Measurements from ENCODE around the gene TGFBR3. TPM values are rescaled to one million over a fixed set of nuclear protein-coding genes. Genes with fewer than 3 reads are reported as not detected.

TGFBR3 gene
- total RNA-seq, 2 donors from 2014 or later = 2.5 to 4.3 TPM

DNA sequence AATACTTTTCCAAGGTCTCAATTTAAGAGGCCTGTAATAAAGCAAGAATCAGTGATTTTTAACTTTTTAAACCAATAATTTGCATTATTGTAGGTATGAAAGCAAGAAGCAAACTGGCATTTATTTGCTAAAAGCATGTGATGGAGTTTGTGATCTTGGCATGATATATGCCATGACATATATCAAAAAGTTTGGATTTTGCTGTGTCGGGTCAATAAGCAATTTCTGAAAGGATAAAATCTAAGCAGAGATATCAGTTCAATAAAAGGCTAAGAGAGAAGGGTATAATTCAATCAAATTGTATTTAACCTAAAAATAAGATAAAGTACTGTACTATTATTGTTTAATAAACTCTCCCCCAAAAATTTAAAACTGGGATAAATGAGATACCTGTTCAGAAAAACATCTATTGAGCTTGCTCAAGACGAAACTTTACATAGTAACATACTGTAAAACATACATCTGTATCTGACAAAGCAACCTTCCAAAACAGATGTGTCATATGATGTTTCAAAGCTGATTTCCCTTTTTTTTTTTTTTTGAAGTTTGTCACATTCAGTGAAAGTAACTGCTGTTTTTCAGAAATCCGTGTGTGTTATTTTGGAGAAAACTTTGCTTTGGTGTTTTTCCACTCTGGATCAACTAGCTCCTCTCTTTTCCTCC lies 74.5 kb downstream of the TGFBR3 start:
- H3K4me3 Mint-ChIP-seq = no peak overlapping the region
- no peaks in the 10 kb centered on the region for H3K27me3 Mint-ChIP-seq
- no peaks in the 10 kb centered on the region for H3K36me3 Mint-ChIP-seq (ENCODE audit: low read depth)
- peaks cover 28% of the 10 kb centered on the region for H3K4me1 Mint-ChIP-seq
- H3K27ac Mint-ChIP-seq = no peak overlapping the region
- H3K9me3 Mint-ChIP-seq = no peaks in the 10 kb centered on the region
- no peak for ATAC-seq (replicated peaks)

DNA sequence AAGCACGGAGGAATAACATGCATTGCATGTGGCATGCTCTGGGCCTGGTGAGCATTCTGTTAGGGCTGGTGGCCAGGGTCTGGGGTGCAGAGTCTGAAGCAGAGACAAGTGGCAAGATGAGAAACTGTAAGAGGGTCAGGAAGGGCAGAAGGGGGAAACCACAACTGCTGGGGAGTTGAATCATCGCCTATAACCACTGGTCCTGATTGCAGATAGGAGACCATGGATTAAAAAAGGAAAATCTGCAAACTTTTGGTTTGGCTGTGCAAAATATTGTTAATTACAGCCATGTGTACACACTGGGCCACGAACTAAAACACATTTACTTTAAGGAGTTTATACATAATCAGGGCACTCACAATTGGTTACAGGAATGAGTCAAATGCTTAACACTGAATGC lies 76.6 kb downstream of the TGFBR3 start:
- no peaks in the 10 kb centered on the region for H3K9me3 Mint-ChIP-seq
- H3K4me3 Mint-ChIP-seq = no peak overlapping the region
- ATAC-seq (replicated peaks) = no peak
- no peaks in the 10 kb centered on the region for H3K27me3 Mint-ChIP-seq
- H3K27ac Mint-ChIP-seq = no peak overlapping the region
- peaks cover 3% of the 10 kb centered on the region for H3K36me3 Mint-ChIP-seq (ENCODE audit: low read depth)
- peaks cover 31% of the 10 kb centered on the region for H3K4me1 Mint-ChIP-seq

DNA sequence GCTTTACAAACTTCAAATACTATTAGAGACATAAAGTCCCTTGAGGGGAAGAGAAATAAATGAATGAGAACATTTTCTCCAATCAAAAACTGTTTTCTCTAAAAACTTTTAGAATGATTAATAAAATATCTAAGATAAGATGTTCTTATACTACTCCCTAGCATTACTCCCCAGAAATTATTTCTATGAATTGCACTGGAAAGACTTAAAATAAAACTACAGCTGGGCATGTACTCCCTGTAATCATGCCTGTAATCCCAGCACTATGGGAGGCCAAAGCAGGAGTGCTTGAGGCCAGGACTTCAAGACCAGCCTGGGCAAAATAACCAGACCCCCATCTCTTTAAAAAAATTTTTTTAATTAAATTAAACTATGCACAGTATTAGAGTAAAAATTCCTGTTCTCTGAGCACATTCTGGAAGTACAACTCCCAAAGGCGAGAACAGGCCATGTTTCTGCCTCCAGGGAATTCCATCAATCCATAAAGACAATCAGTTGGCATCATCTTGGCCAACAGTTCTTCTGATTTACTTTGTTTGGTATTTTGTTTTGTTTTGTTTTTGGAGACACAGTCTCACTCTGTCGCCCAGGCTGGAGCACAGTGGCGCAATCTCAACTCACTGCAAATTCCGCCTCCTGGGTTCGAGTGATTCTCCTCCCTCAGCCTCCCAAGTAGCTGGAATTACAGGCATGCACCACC lies 77.9 kb downstream of the TGFBR3 start:
- no peak overlapping the region for H3K4me3 Mint-ChIP-seq
- H3K4me1 Mint-ChIP-seq = peaks cover 35% of the 10 kb centered on the region
- H3K36me3 Mint-ChIP-seq (ENCODE audit: low read depth) = peaks cover 5% of the 10 kb centered on the region
- H3K27me3 Mint-ChIP-seq = no peaks in the 10 kb centered on the region
- H3K27ac Mint-ChIP-seq = no peak overlapping the region
- no peak for ATAC-seq (replicated peaks)
- no peaks in the 10 kb centered on the region for H3K9me3 Mint-ChIP-seq

DNA sequence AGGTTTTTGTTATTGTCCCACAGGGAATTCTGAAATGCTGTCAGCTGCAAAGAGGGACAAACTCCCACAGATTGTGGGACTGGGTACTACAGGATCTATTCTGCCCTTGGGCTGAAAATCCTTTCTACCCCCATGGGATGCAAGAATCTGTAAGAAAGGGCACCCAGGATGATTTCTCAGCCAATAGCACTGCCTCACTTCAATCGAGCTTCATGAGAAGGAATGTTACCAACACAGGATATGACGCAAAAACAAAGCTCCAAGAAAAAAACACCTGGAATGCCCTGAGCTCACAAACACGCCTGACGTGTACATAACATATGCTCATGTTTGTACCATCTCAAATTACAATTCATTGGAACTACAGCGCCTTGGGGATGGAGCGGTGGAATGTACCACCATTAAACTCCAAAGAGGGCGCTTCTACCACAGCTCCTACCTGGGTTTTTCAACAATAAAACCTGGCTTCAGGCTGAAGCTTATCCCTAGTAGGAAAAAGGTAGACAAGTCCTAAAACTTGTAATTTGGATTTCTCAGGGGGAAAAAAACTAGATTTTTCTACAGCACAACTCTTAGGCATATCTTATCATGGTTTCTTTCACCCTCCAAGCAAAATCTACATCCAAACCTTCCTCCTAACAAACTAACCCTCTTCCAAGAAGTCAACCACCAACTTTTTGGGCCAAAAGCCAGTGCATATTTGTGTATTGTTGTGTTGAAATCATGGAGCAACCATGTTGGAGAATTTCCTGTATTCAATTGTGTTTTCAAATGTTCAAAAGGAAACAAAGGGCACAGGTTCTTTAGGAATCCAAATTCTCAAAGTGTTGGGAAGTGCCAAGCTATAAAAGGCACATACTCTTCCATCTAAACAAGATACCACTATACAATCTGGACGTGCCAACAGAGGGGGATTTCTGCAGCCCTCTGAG lies 78.9 kb downstream of the TGFBR3 start:
- no peaks in the 10 kb centered on the region for H3K27me3 Mint-ChIP-seq
- H3K4me1 Mint-ChIP-seq = peaks cover 37% of the 10 kb centered on the region
- ATAC-seq (replicated peaks) = no peak
- H3K27ac Mint-ChIP-seq = no peak overlapping the region
- H3K9me3 Mint-ChIP-seq = no peaks in the 10 kb centered on the region
- peaks cover 5% of the 10 kb centered on the region for H3K36me3 Mint-ChIP-seq (ENCODE audit: low read depth)
- H3K4me3 Mint-ChIP-seq = no peak overlapping the region

DNA sequence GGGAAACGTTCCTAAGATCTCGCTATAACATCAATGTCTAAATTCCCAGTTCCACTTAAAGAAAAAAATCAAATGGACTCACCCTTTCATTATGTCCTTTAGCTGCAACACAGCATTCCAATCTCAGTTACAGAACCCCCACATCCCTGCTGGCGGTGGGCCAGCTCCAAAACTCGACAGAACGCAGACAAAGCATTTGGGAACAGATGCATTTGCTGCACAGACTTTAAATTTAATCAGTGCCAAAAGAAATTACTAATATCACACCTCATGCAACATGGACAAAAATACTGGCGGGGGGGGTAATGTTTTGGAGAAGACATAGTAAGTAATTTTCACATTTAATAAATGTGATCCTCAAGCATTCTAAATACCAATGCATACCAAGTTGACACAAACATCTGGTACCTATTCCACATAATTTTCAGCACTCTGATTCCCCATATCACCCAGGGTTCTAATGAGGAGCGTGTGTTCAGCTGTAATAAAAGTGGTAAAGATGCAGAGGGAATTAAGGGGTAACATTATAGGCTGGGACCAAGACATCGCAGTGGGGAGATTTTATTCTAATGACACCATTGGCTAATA lies 79.7 kb downstream of the TGFBR3 start:
- Mint-ChIP-seq H3K4me3 (no peak overlapping the region), H3K27ac (peak overlapping the region; percentile 39), H3K36me3 (ENCODE audit: low read depth) (peaks cover 5% of the 10 kb centered on the region), H3K27me3 (no peaks in the 10 kb centered on the region), H3K4me1 (peaks cover 35% of the 10 kb centered on the region), H3K9me3 (no peaks in the 10 kb centered on the region)
- no peak for ATAC-seq (replicated peaks)

- H3K4me3 Mint-ChIP-seq = peak overlapping the region; percentile 77
- peaks cover 31% of the 10 kb centered on the region for H3K4me1 Mint-ChIP-seq
- peaks cover 5% of the 10 kb centered on the region for H3K36me3 Mint-ChIP-seq (ENCODE audit: low read depth)
- H3K27ac Mint-ChIP-seq = peak overlapping the region; percentile 97
- ATAC-seq (replicated peaks) = no peak
- no peaks in the 10 kb centered on the region for H3K9me3 Mint-ChIP-seq
- H3K27me3 Mint-ChIP-seq = no peaks in the 10 kb centered on the region
These were observed 80.6 kb downstream of the TGFBR3 start for GRCh38 chr1:91805311-91805801.

GRCh38 chr1:91804546-91805023 lies 81.4 kb downstream of the TGFBR3 start:
- Mint-ChIP-seq H3K36me3 (ENCODE audit: low read depth) (peaks cover 5% of the 10 kb centered on the region), H3K4me3 (peak overlapping the region; percentile 77), H3K27ac (peak overlapping the region; percentile 97), H3K9me3 (no peaks in the 10 kb centered on the region), H3K4me1 (peaks cover 30% of the 10 kb centered on the region), H3K27me3 (no peaks in the 10 kb centered on the region)
- peak; percentile 84 for ATAC-seq (replicated peaks)

DNA sequence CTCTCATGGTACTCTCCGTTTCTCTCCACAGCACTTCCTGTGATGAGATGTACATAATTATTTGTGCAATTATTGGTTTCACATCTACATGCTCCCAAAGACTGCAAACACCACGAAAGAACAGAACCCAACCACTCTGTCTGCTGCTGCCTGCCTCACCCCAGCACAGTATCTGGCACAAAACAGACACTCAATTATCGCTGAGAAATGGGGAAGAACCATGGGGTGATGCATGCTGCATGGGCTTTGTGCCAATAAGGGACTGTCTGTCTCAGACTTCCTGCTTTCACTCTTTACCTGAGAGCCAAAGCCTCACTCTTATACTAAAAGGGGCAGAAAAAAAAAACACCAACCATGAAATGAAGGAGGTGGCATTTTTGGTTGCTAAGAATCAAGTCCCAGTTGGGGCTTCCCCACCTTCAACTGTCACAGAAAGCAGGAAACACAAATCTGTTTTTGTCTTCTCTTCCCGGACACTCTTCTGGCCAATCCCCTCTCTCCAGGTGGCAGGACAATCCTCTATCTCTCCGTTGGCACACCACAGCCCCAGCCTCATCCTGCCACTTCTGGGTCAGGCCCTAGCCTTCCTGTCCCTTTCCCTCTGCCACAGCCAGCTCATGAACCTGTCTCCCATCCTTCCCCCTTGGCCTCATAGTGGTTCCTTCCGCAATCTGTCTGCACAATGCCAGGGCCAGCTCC lies 82.0 kb downstream of the TGFBR3 start:
- Mint-ChIP-seq H3K4me1 (peaks cover 24% of the 10 kb centered on the region), H3K9me3 (no peaks in the 10 kb centered on the region), H3K36me3 (ENCODE audit: low read depth) (peaks cover 5% of the 10 kb centered on the region), H3K4me3 (peak overlapping the region; percentile 77), H3K27me3 (no peaks in the 10 kb centered on the region), H3K27ac (peak overlapping the region; percentile 97)
- peak; percentile 81 for ATAC-seq (replicated peaks)

DNA sequence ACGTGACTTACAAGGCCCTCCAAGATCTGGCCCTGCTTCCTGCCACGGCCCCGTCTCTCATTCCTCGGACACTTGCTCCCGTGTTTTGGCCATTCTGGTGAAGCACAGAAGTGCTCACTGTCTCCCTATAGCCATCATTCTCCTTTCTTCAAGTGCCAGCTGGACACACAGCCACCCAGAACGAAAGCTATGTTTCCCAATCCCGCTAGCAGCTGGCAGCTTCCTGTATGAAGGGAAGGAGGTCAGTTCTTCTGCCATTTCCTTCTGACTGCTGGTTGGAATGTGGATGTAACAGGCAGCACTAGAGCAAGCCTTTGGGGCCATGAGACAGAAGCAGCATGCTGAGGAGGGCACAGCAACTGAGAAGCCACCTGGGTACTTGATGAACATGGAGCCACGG lies 82.8 kb downstream of the TGFBR3 start:
- peaks cover 23% of the 10 kb centered on the region for H3K4me1 Mint-ChIP-seq
- no peaks in the 10 kb centered on the region for H3K27me3 Mint-ChIP-seq
- peak overlapping the region; percentile 77 for H3K4me3 Mint-ChIP-seq
- peak overlapping the region; percentile 97 for H3K27ac Mint-ChIP-seq
- ATAC-seq (replicated peaks) = no peak
- peaks cover 5% of the 10 kb centered on the region for H3K36me3 Mint-ChIP-seq (ENCODE audit: low read depth)
- no peaks in the 10 kb centered on the region for H3K9me3 Mint-ChIP-seq

DNA sequence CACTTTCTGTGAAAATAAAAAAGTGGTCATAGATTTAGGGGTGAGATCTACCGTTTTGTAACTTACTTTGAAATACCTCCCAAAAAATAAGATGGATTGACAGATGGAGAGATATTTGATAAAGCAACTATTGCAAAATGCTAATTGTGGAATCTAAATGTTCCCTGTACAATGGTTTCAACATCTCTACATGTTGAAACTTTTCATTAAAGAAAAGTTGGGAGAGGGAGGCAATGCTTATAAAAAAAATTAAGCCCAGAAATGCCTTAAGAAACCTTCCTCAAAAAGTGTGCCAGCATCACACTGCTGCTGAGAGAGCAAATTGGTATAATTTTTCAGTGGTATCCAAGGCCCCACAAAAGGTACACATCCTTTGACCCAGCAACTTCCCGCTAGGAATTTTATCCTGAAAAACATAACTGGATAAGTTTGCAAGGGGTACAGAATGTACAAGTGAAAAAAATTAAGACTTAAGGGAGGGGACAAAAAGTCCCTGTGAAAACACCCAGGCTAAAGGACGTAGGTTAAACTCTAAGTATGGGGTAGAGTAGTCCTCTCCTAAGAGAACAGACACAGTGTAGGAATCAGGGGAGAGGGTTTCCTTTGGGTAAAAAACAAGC lies 84.3 kb downstream of the TGFBR3 start:
- peaks cover 23% of the 10 kb centered on the region for H3K4me1 Mint-ChIP-seq

GRCh38 chr1:91799863-91800262 lies 86.1 kb downstream of the TGFBR3 start:
- no peaks in the 10 kb centered on the region for H3K27me3 Mint-ChIP-seq
- ATAC-seq (replicated peaks) = no peak
- no peaks in the 10 kb centered on the region for H3K9me3 Mint-ChIP-seq
- H3K4me3 Mint-ChIP-seq = no peak overlapping the region
- H3K36me3 Mint-ChIP-seq (ENCODE audit: low read depth) = peaks cover 20% of the 10 kb centered on the region
- peaks cover 22% of the 10 kb centered on the region for H3K4me1 Mint-ChIP-seq
- no peak overlapping the region for H3K27ac Mint-ChIP-seq

More for the DNA sequence above, 84.3 kb downstream of the TGFBR3 start:
- Mint-ChIP-seq H3K9me3 (no peaks in the 10 kb centered on the region), H3K27ac (no peak overlapping the region), H3K36me3 (ENCODE audit: low read depth) (peaks cover 5% of the 10 kb centered on the region), H3K27me3 (no peaks in the 10 kb centered on the region), H3K4me3 (no peak overlapping the region)
- ATAC-seq (replicated peaks) = no peak

DNA sequence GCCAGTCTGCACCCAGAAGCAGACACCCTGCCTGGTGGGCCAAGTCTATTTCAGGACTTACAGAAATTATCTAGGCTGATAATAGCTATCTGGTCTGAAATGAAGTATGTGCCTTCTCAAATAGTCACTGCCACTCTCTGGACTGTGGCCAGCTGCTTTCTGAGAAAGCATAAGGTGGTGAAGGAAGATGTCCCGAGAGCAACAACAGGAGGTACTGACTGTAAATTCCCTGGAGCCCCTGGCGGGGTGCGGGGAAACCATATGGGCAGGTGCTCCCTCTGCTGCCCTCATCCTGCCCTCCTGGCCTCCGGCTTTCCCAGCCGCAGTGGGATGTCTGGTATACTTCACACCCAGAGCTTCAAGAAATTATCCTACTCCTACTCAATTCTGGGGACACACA lies 86.8 kb downstream of the TGFBR3 start:
- peaks cover 15% of the 10 kb centered on the region for H3K4me1 Mint-ChIP-seq
- no peaks in the 10 kb centered on the region for H3K27me3 Mint-ChIP-seq

DNA sequence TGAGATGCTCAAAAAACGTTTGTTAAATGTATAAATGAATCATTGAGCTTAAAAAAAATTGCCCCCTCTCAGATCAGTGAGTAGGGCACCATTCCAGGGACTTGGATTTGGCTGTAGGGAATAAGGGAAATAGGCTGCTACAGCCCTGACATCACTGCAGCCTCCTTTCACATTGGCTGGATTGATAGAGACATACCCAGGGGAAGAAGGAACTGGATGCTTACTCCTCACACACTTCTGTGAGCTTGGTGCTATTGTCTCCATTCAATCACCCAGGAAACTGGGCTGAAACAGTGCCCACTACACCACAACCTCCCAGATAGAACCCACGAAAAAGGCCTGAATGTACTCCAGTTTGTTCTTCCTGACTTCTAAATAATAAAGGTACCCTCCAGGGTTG lies 87.2 kb downstream of the TGFBR3 start:
- Mint-ChIP-seq H3K4me1 (peaks cover 13% of the 10 kb centered on the region), H3K27me3 (no peaks in the 10 kb centered on the region), H3K27ac (no peak overlapping the region), H3K4me3 (no peak overlapping the region), H3K36me3 (ENCODE audit: low read depth) (peaks cover 15% of the 10 kb centered on the region), H3K9me3 (no peaks in the 10 kb centered on the region)
- no peak for ATAC-seq (replicated peaks)

More for the DNA sequence above, 86.8 kb downstream of the TGFBR3 start:
- Mint-ChIP-seq H3K36me3 (ENCODE audit: low read depth) (peaks cover 15% of the 10 kb centered on the region), H3K27ac (no peak overlapping the region), H3K4me3 (no peak overlapping the region), H3K9me3 (no peaks in the 10 kb centered on the region)
- no peak for ATAC-seq (replicated peaks)
